Mesodermal cell (in vitro differentiated cells): ENCODE results near the gene ZNF48.

Experiments used
- H3K27ac ChIP-seq: 2 replicates; pipeline ENCODE4 v1.7.0; 2013; ENCODE audit warnings: mild to moderate bottlenecking, low read depth, low read length, moderate library complexity; ENCODE audit not compliant: severe bottlenecking
- H3K36me3 ChIP-seq: 2 replicates; pipeline ENCODE4 v1.7.1; 2013; ENCODE audit warnings: mild to moderate bottlenecking, low read length, moderate library complexity; ENCODE audit not compliant: control insufficient read depth, insufficient read depth
- H3K4me1 ChIP-seq: one replicate; pipeline ENCODE4 v1.7.1; 2013; ENCODE audit warnings: mild to moderate bottlenecking, low read length; ENCODE audit not compliant: insufficient read depth, control insufficient read depth, poor library complexity, severe bottlenecking
- H3K4me3 ChIP-seq: 2 replicates; pipeline ENCODE4 v1.7.0; 2013; ENCODE audit warnings: low read length, control low read depth, mild to moderate bottlenecking; ENCODE audit not compliant: insufficient read depth, poor library complexity, severe bottlenecking; ENCODE audit errors: extremely low read depth
- H3K9me3 ChIP-seq: 2 replicates; pipeline ENCODE4 v1.7.1; 2013; ENCODE audit warnings: mild to moderate bottlenecking, low read length, moderate library complexity; ENCODE audit not compliant: control insufficient read depth
- WGBS, 2 experiments: methylation state at CpG; one replicate each; pipeline ENCODE4 v1.1.5; 2013; ENCODE audit warnings: missing lambda C conversion rate in 2 of 2; ENCODE audit not compliant: insufficient coverage in 2 of 2; 5-methylcytosine and 5-hydroxymethylcytosine counted together

ZNF48 gene

GRCh38 chr16:30359871-30360170 is 35.4 kb upstream of the ZNF48 start:
- Histone ChIP-seq H3K9me3 (no peaks in the 10 kb centered on the region), H3K4me1 (peaks cover 13% of the 10 kb centered on the region), H3K4me3 (no peak overlapping the region), H3K27ac (no peak overlapping the region), H3K36me3 (peaks cover 65% of the 10 kb centered on the region)
- WGBS, 2 experiments, result 86 to 92% methylated on average over 6 of the region's 6 CpGs

GRCh38 chr16:30361180-30361579 is 34.0 kb upstream of the ZNF48 start:
- Histone ChIP-seq H3K36me3 (peaks cover 78% of the 10 kb centered on the region), H3K9me3 (no peaks in the 10 kb centered on the region), H3K27ac (no peak overlapping the region), H3K4me3 (no peak overlapping the region), H3K4me1 (peaks cover 6% of the 10 kb centered on the region)
- WGBS, 2 experiments, result 96 to 98% methylated on average over 5 to 6 of the region's 7 CpGs

- Histone ChIP-seq H3K9me3 (no peaks in the 10 kb centered on the region), H3K36me3 (peaks cover 51% of the 10 kb centered on the region), H3K4me3 (no peak overlapping the region), H3K27ac (no peak overlapping the region), H3K4me1 (peaks cover 6% of the 10 kb centered on the region)
- 95 to 97% methylated on average over 9 to 10 of the region's 10 CpGs for WGBS, 2 experiments
Measured at GRCh38 chr16:30365200-30365599, 30.0 kb upstream of the ZNF48 start.

- Histone ChIP-seq H3K4me3 (no peak overlapping the region), H3K27ac (no peak overlapping the region), H3K4me1 (peaks cover 9% of the 10 kb centered on the region), H3K36me3 (peaks cover 44% of the 10 kb centered on the region), H3K9me3 (no peaks in the 10 kb centered on the region)
- WGBS, 2 experiments, result 81 to 85% methylated on average over 3 to 4 of the region's 4 CpGs
Measured at GRCh38 chr16:30366511-30366910, 28.7 kb upstream of the ZNF48 start.

GRCh38 chr16:30367349-30368009 is 27.7 kb upstream of the ZNF48 start:
- Histone ChIP-seq H3K27ac (no peak overlapping the region), H3K4me1 (peaks cover 9% of the 10 kb centered on the region), H3K9me3 (no peaks in the 10 kb centered on the region), H3K4me3 (peak overlapping the region; percentile 80), H3K36me3 (peaks cover 40% of the 10 kb centered on the region)
- 95% methylated on average over 9 of the region's 10 CpGs for WGBS, 2 experiments

GRCh38 chr16:30368122-30368791 is 27.0 kb upstream of the ZNF48 start:
- Histone ChIP-seq H3K4me3 (peak overlapping the region; percentile 80), H3K9me3 (no peaks in the 10 kb centered on the region), H3K36me3 (peaks cover 32% of the 10 kb centered on the region), H3K4me1 (peaks cover 9% of the 10 kb centered on the region), H3K27ac (no peak overlapping the region)
- WGBS, 2 experiments, result 43 to 67% methylated on average over 2 to 5 of the region's 8 CpGs

- Histone ChIP-seq H3K36me3 (peaks cover 28% of the 10 kb centered on the region), H3K9me3 (no peaks in the 10 kb centered on the region), H3K27ac (no peak overlapping the region), H3K4me1 (peaks cover 9% of the 10 kb centered on the region), H3K4me3 (peak overlapping the region; percentile 80)
- 23 to 40% methylated on average over 2 to 4 of the region's 4 CpGs for WGBS, 2 experiments
Measured at GRCh38 chr16:30368792-30369090, 26.5 kb upstream of the ZNF48 start.

- H3K9me3 ChIP-seq, result no peaks in the 10 kb centered on the region
- 15 to 17% methylated on average over 32 to 36 of the region's 45 CpGs for WGBS, 2 experiments
- H3K4me3 ChIP-seq, result peak overlapping the region; percentile 80
- peak overlapping the region; percentile 53 for H3K27ac ChIP-seq
- peaks cover 9% of the 10 kb centered on the region for H3K4me1 ChIP-seq
- peaks cover 23% of the 10 kb centered on the region for H3K36me3 ChIP-seq
Measured at GRCh38 chr16:30369091-30369937, 25.9 kb upstream of the ZNF48 start.

- Histone ChIP-seq H3K9me3 (no peaks in the 10 kb centered on the region), H3K4me1 (peaks cover 9% of the 10 kb centered on the region), H3K36me3 (peaks cover 16% of the 10 kb centered on the region), H3K4me3 (peak overlapping the region; percentile 80), H3K27ac (peak overlapping the region; percentile 53)
- 0 to 1% methylated on average over 20 to 33 of the region's 76 CpGs for WGBS, 2 experiments
Measured at GRCh38 chr16:30369938-30370455, 25.2 kb upstream of the ZNF48 start.

- peak within 1 kb of the TSS; percentile 91 for H3K27ac ChIP-seq
- 0 to 1% methylated on average over 27 to 33 of the region's 40 CpGs for WGBS, 2 experiments
- no peaks in the 10 kb centered on the region for H3K9me3 ChIP-seq
- peaks cover 10% of the 10 kb centered on the region for H3K36me3 ChIP-seq
- H3K4me1 ChIP-seq, result peaks cover 10% of the 10 kb centered on the region
- H3K4me3 ChIP-seq, result peak within 1 kb of the TSS; percentile 80
Measured at GRCh38 chr16:30370456-30371247, 24.6 kb upstream of the ZNF48 start, which contains the start of gene TBC1D10B. Gene TBC1D10B (minus strand): TSS chr16:30370494. CDS start chr16:30370183, 311 bp downstream.
